Skeletal muscle cell (primary cell): Measurements from ENCODE around the gene OR6J1.
"Not testable (repeated sequence)": the region's sequence is repeated elsewhere in the genome, so short reads cannot be mapped to it uniquely, and the experiment has no call there.

Source experiments
- DNase-seq: peaks from one replicate; pipeline ENCODE4 v3.0.0-alpha.2; 2010; ENCODE audit warnings: low read depth
- H3K4me3 ChIP-seq: 2 replicates; pipeline ENCODE4 v1.5.1; 2011; ENCODE audit warnings: low read depth, mild to moderate bottlenecking, control low read depth, low read length, moderate library complexity

The OR6J1 gene

DNA sequence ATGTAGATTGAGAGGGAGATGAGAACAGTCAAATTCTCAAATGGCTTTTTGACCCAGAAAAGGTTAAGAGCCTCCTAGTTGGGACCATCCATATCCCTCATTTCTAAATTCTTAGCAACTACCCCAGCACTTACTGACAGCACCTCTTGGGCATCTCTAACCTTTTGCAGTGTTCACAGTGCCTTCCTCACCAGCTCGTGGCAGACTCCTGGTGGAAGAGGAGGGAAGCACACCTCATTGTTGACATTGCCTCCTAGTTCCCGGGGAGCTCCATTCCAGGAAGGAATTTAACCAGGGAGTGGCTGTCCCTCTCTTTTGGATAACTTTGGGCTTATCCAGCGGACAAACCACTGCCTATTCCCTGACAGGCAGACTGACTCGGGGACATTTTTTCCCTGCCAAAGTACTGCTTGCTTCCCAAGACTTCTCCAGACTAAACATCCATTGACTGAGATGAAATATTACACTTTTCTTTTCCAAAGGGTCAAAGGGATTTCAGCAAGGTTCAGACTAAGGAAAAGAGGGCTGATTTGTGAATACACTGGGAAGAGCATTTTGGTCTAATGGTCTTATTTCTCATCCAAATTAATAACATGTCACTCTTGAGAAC, 9.0 kb upstream of the OR6J1 start:
- H3K4me3 ChIP-seq = no peak overlapping the region
- no peak for DNase-seq

DNA sequence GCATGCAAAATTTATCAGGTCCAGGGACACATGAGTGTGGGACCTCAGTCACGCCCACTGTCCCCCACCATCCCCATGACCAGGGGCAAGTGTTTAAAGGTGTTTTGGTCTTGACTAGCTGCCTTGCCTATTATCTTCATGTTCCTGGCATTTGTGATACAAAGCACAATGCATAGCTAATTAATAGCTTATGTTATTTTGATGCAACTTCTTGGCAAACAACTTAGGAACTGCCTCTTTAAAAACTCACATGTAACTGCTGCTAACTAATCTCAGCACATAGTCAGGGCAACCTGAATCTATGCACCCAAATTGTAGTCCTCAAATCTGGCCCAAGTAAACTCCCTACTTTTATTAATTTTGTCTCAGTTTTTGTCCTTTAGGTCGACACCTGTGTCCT, 7.4 kb upstream of the OR6J1 start:
- H3K4me3 ChIP-seq = no peak overlapping the region
- DNase-seq = no peak

DNA sequence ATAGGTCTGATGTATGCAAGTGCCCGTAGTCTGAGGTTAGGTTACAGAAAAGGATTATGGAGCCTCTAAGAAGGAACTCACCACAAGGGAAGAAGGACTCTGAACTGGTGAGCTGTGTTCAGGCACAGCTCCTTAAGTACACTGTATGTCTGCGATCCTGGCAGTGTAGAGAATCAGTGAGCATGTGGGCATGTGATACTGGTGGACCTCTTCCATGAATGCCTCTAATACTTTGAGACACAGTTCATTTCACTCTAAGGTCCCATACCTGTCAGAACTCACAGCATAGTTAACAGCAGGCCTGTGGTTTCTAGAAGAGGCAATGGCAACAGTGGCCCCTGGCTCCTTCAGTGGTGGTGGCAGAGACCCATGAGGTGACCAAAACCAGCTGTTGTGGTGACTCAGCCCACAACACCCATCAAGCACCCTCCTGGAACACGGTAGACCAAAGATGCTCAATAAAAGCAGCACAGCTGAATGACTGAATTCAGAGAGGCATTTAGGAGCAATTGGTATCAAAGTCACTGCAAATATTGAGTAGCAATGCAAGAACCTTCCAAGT, 6.9 kb upstream of the OR6J1 start:
- DNase-seq = peak; percentile 51

GRCh38 chr14:22650046-22650739, 6.0 kb upstream of the OR6J1 start:
- no peak overlapping the region for H3K4me3 ChIP-seq
- no peak for DNase-seq

More for the DNA sequence above, 6.9 kb upstream of the OR6J1 start:
- no peak overlapping the region for H3K4me3 ChIP-seq

GRCh38 chr14:22648506-22648905, 4.4 kb upstream of the OR6J1 start:
- DNase-seq = no peak
- H3K4me3 ChIP-seq = no peak overlapping the region

GRCh38 chr14:22646570-22647254, 2.6 kb upstream of the OR6J1 start:
- no peak overlapping the region for H3K4me3 ChIP-seq
- DNase-seq = no peak

GRCh38 chr14:22641846-22642245, 2.3 kb downstream of the OR6J1 start:
- no peak for DNase-seq
- no peak overlapping the region for H3K4me3 ChIP-seq

DNA sequence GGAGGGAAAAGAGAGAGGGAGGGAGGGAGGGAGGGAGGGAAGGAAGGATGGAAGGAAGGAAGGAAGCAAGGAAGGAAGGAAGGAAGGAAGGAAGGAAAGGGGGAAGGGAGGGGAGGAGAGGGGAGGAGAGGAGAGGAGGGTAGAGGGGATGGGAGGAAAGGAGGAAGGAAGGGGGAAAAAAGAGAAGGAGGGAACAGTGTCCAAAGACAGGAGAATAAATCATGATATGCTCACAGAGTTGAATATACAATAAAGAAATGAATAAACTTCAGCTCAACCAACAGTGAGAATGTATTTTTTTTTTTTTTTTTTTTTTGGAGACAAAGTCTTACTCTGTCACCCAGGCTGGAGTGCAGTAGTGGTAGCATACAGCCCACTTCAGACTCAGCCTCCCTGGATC, 4.0 kb downstream of the OR6J1 start:
- no peak overlapping the region for H3K4me3 ChIP-seq
- DNase-seq = no peak

DNA sequence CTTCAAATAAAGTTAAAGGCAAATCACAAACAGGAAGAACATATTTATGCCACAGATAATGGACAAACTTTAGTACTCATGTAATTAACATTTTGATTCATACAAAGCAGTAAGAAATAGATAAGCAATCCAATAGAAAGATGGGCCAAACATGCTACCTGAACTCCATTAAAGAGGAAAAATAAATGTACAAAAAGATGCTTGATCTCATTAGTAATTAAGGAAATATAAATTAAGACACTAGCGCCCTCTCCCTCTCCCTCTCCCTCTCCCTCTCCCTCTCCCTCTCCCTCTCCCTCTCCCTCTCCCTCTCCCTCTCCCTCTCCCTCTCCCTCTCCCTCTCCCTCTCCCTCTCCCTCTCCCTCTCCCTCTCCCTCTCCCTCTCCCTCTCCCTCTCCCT, 8.2 kb downstream of the OR6J1 start:
- not testable (repeated sequence) for H3K4me3 ChIP-seq, DNase-seq

GRCh38 chr14:22634233-22634900, 9.8 kb downstream of the OR6J1 start:
- no peak for DNase-seq

GRCh38 chr14:22630486-22630885, 13.7 kb downstream of the OR6J1 start:
- DNase-seq = peak; percentile 94
- H3K4me3 ChIP-seq = no peak overlapping the region

More at GRCh38 chr14:22634233-22634900, 9.8 kb downstream of the OR6J1 start:
- no peak overlapping the region for H3K4me3 ChIP-seq

GRCh38 chr14:22630066-22630465, 14.1 kb downstream of the OR6J1 start:
- DNase-seq = no peak

GRCh38 chr14:22629361-22629760, 14.8 kb downstream of the OR6J1 start:
- no peak for DNase-seq
- no peak overlapping the region for H3K4me3 ChIP-seq

More at GRCh38 chr14:22630066-22630465, 14.1 kb downstream of the OR6J1 start:
- H3K4me3 ChIP-seq = no peak overlapping the region

- H3K4me3 ChIP-seq = no peak overlapping the region
- no peak for DNase-seq
Measured at GRCh38 chr14:22627506-22628263, 16.5 kb downstream of the OR6J1 start.

DNA sequence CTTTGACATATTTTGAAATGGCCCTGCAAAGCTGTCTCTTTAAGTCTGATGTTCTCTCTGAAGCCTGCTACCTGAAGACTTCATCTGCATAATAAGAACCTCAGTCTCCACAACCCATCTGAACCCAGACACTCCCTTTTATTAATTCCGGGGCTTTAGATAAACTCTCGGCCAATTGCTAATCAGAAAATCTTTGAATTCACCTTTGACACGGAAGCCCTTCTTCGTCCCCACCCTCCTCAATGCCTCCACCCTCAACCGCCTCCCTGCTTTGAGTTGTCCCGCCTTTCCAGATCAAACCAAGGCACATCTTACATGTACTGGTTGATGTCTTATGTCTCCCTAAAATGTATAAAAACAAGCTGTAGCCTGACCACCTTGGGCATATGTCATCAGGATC, 17.6 kb downstream of the OR6J1 start:
- DNase-seq = no peak
- no peak overlapping the region for H3K4me3 ChIP-seq

GRCh38 chr14:22623047-22623446, 21.1 kb downstream of the OR6J1 start:
- no peak overlapping the region for H3K4me3 ChIP-seq
- no peak for DNase-seq

DNA sequence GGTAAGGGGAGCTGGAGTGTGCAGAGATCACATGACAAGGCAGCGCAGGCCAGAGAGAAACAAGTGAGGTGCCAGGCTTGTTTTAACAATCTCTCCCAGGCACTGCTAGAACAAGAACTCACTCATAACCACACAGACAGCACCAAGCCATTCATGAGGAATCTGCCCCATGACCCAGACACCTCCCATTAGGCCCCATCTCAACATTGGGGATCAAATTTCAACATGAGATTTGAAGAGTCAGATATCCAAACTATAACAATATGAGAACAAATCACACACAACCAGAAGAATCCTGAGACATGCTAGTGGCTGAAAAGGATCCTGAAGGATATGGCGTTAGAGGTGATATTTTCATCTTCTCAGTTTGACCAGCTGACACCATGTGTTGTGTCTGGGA, 21.9 kb downstream of the OR6J1 start:
- H3K4me3 ChIP-seq = no peak overlapping the region
- DNase-seq = peak; percentile 69

- H3K4me3 ChIP-seq, DNase-seq: not testable (repeated sequence)
Measured at GRCh38 chr14:22615765-22616164, 28.4 kb downstream of the OR6J1 start.

GRCh38 chr14:22614240-22614799, 29.8 kb downstream of the OR6J1 start:
- no peak overlapping the region for H3K4me3 ChIP-seq
- DNase-seq = peak; percentile 95
